C4-2B (cell line): ENCODE measurements around the gene IKBKG.

ENCODE experiments used
- ZFX ChIP-seq: fragments of 450-650 bp; IDR thresholded peaks from 2 replicates; pipeline ENCODE4 v1.6.1; 2017
- TF ChIP-seq, protein P1 (sequence below): fragments of 450-650 bp; conservative IDR thresholded peaks from 2 replicates; pipeline ENCODE4 v1.5.1; 2017; ENCODE audit warnings: mild to moderate bottlenecking

DNA sequence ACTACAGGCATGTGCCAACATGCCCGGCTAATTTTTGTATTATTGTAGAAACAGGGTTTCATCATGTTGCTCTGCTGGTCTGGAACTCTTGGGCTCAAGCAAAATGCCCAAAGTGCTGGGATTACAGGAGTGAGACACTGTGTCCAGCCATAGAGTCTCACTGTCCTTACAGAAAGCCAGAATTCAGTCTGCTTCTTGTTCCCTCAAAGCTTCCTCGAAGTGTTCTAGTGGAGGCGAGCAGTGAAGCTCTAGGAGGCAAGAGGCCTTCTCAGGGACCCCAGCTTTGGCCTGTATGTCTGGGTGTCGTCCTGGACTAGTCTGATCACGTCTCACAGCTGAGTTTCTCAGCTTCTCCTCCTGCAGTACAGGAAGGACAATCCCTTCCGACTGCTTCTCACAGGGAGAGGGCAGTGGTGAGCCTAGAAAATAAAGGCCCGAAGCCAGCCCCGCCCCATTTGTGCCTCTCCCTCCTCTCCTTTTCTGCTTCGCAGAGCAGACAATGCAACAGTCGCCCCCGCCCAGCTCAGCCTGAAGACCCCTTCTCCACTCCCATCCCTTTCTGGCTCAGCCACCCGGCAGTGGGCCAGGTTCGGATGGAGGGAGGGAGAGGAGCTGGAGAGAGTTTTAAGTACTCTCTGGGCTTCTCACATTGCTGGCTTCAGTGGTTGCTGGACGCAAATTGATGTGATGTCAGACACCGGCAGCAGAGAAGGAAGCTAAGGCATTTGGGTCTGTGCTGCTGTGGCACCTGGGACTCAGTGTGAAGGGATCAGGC lies 20.3 kb upstream of the IKBKG start:
- TF ChIP-seq, protein P1, sequence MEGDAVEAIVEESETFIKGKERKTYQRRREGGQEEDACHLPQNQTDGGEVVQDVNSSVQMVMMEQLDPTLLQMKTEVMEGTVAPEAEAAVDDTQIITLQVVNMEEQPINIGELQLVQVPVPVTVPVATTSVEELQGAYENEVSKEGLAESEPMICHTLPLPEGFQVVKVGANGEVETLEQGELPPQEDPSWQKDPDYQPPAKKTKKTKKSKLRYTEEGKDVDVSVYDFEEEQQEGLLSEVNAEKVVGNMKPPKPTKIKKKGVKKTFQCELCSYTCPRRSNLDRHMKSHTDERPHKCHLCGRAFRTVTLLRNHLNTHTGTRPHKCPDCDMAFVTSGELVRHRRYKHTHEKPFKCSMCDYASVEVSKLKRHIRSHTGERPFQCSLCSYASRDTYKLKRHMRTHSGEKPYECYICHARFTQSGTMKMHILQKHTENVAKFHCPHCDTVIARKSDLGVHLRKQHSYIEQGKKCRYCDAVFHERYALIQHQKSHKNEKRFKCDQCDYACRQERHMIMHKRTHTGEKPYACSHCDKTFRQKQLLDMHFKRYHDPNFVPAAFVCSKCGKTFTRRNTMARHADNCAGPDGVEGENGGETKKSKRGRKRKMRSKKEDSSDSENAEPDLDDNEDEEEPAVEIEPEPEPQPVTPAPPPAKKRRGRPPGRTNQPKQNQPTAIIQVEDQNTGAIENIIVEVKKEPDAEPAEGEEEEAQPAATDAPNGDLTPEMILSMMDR, result peak; percentile 63
- no peak for TF ChIP-seq ZFX
